PC-9 (cell line): Measurements from ENCODE around the gene CENPB. TPM values are rescaled to one million over a fixed set of nuclear protein-coding genes. Genes with fewer than 3 reads are reported as not detected.

Experiments
- BruUV-seq: library from RNA; stranded (reverse); fragments of 400-500 nt; replicated peaks from 2 replicates; lab custom pipeline; 2021; lab: Mats Ljungman, UMichigan
- CTCF ChIA-PET: fragments of 300-600 bp; sonication (Branson Sonifier 250); formaldehyde crosslinking; loops from one replicate; lab custom pipeline; 2022; ENCODE audit warnings: antibody characterized with exemption; lab: Charles Lee
- POLR2A ChIA-PET: fragments of 300-600 bp; sonication (Branson Sonifier 250); formaldehyde crosslinking; loops from one replicate; lab custom pipeline; 2022; ENCODE audit warnings: antibody characterized with exemption; ENCODE audit not compliant: unreplicated experiment; lab: Charles Lee
- DNase-seq, 2 experiments: peaks; one replicate each; pipeline versions ENCODE4 v3.0.0 to v3.0.0-alpha.2; 2015 to 2022; ENCODE audit warnings: mixed read lengths in 1 of 2
- H2AFZ ChIP-seq: fragments of 200-600 bp; sonication (generic); 2 replicates; pipeline ENCODE4 v1.8.1; 2017; ENCODE audit warnings: antibody characterized with exemption
- H3F3A ChIP-seq: fragments of 200-600 bp; sonication (generic); 2 replicates; pipeline ENCODE4 v1.8.1; 2017; ENCODE audit warnings: antibody characterized with exemption, mild to moderate bottlenecking, low read depth; ENCODE audit not compliant: insufficient read depth
- H3K27ac ChIP-seq: fragments of 200-600 bp; sonication (generic); 2 replicates; pipeline ENCODE4 v1.6.1; 2016; ENCODE audit warnings: mixed run types
- H3K27me3 ChIP-seq: fragments of 200-600 bp; sonication (generic); 2 replicates; pipeline ENCODE4 v1.6.1; 2016; ENCODE audit warnings: low read depth, mixed run types; ENCODE audit not compliant: insufficient read depth
- H3K36me3 ChIP-seq: fragments of 200-600 bp; sonication (generic); 2 replicates; pipeline ENCODE4 v1.6.1; 2016; ENCODE audit warnings: low read depth, mixed run types
- H3K4me1 ChIP-seq: fragments of 200-600 bp; sonication (generic); replicated peaks from 2 replicates; pipeline ENCODE4 v1.6.1; 2016; ENCODE audit warnings: mixed run types; ENCODE audit not compliant: insufficient read depth
- H3K4me2 ChIP-seq: fragments of 200-600 bp; sonication (generic); 2 replicates; pipeline ENCODE4 v1.6.1; 2017; ENCODE audit warnings: mixed run types
- H3K4me3 ChIP-seq: fragments of 200-600 bp; sonication (generic); 2 replicates; pipeline ENCODE4 v1.6.1; 2016; ENCODE audit warnings: mixed run types
- H3K79me2 ChIP-seq: fragments of 200-600 bp; sonication (generic); 2 replicates; pipeline ENCODE4 v1.6.1; 2017; ENCODE audit warnings: low read depth, mixed run types
- H3K9me2 ChIP-seq: fragments of 200-600 bp; sonication (generic); 2 replicates; pipeline ENCODE4 v1.8.1; 2017; ENCODE audit warnings: mild to moderate bottlenecking; ENCODE audit not compliant: insufficient read depth
- H3K9me3 ChIP-seq: fragments of 200-600 bp; sonication (generic); 2 replicates; pipeline ENCODE4 v1.8.1; 2016; ENCODE audit warnings: low read depth; ENCODE audit not compliant: insufficient read depth
- H4K20me1 ChIP-seq: fragments of 200-600 bp; sonication (generic); 2 replicates; pipeline ENCODE4 v1.8.1; 2017; ENCODE audit not compliant: insufficient read depth
- CTCF ChIP-seq: fragments of 200-600 bp; sonication (generic); conservative IDR thresholded peaks from 2 replicates; pipeline ENCODE4 v1.6.1; 2017; ENCODE audit warnings: mixed run types, antibody characterized with exemption, mild to moderate bottlenecking, moderate library complexity
- EZH2 ChIP-seq: fragments of 200-600 bp; sonication (generic); IDR thresholded peaks from 2 replicates; pipeline ENCODE4 v1.8.0; 2017; ENCODE audit warnings: antibody characterized with exemption, low read depth
- intact Hi-C: fragments of 100-400 bp; cut with micrococcal nuclease; formaldehyde crosslinking; loops from one replicate; pipeline ENCODE4 v1.10.0; 2022; ENCODE audit not compliant: unreplicated experiment
- total RNA-seq: library from RNA; stranded (reverse); gene quantifications from 2 replicates; pipeline ENCODE4 v1.2.3, GENCODE V29; 2021

Gene CENPB
- total RNA-seq, 1 experiment from 2014 or later: 70.8 TPM

- ChIA-PET CTCF (no interaction called here), POLR2A (no interaction called here)
- H3K4me3 ChIP-seq: no peak overlapping the region
- no peaks in the 10 kb centered on the region; the same call in 1 of the 2 replicates for H4K20me1 ChIP-seq
- BruUV-seq: no TSS peak
- no peaks in the 10 kb centered on the region for H3K9me3 ChIP-seq
- H3K36me3 ChIP-seq: no peaks in the 10 kb centered on the region
- H3K9me2 ChIP-seq: no peaks in the 10 kb centered on the region
- TF ChIP-seq CTCF (no peak), EZH2 (no peak)
- no peak overlapping the region for H3K27ac ChIP-seq
- H3K27me3 ChIP-seq: no peaks in the 10 kb centered on the region
- no peaks in the 10 kb centered on the region for H3K79me2 ChIP-seq
- H3F3A ChIP-seq: no peaks in the 10 kb centered on the region
- no peak overlapping the region for H3K4me2 ChIP-seq
- intact Hi-C loops: no loop called here
- H2AFZ ChIP-seq: no peak overlapping the region
- no peak for DNase-seq
- H3K4me1 ChIP-seq: no peaks in the 10 kb centered on the region
Observed at GRCh38 chr20:3758566-3758965, 28.0 kb downstream of the CENPB start.

- DNase-seq: no peak
- Histone ChIP-seq H3F3A (no peaks in the 10 kb centered on the region), H3K27ac (no peak overlapping the region), H3K9me3 (no peaks in the 10 kb centered on the region), H3K4me2 (no peak overlapping the region), H3K36me3 (no peaks in the 10 kb centered on the region), H3K4me3 (no peak overlapping the region), H3K27me3 (no peaks in the 10 kb centered on the region), H3K79me2 (no peaks in the 10 kb centered on the region), H3K4me1 (no peaks in the 10 kb centered on the region), H2AFZ (no peak overlapping the region), H3K9me2 (no peaks in the 10 kb centered on the region), H4K20me1 (no peaks in the 10 kb centered on the region; the same call in 1 of the 2 replicates)
- POLR2A ChIA-PET: interaction anchor here (0.8 kb wide), 1 partner anchor 1361 kb away, joined by 3 read pairs; no protein-coding TSS in a partner anchor
- intact Hi-C loops: no loop called here
- no TSS peak for BruUV-seq
- TF ChIP-seq CTCF (no peak), EZH2 (no peak)
- CTCF ChIA-PET: no interaction called here
Observed at GRCh38 chr20:3757268-3757667, 29.3 kb downstream of the CENPB start.

GRCh38 chr20:3755814-3756480, 30.6 kb downstream of the CENPB start:
- Histone ChIP-seq H3K9me2 (no peaks in the 10 kb centered on the region), H3K79me2 (no peaks in the 10 kb centered on the region), H3K4me3 (no peak overlapping the region), H3K4me2 (no peak overlapping the region), H3F3A (no peaks in the 10 kb centered on the region), H2AFZ (no peak overlapping the region), H3K36me3 (no peaks in the 10 kb centered on the region), H4K20me1 (no peaks in the 10 kb centered on the region), H3K4me1 (no peaks in the 10 kb centered on the region), H3K27me3 (no peaks in the 10 kb centered on the region), H3K27ac (no peak overlapping the region), H3K9me3 (no peaks in the 10 kb centered on the region)
- no TSS peak for BruUV-seq
- intact Hi-C loops: no loop called here
- TF ChIP-seq CTCF (no peak), EZH2 (no peak)
- ChIA-PET CTCF (interaction anchor here (1.2 kb wide), 1 partner anchor 12 kb away, joined by 4 read pairs; no protein-coding TSS in a partner anchor), POLR2A (no interaction called here)
- DNase-seq: no peak
